Measurements from ENCODE around the gene FRMPD2.
A peak's percentile ranks its signal among the peaks of the same experiment; 100 is the strongest.

FRMPD2 gene

GRCh38 chr10:48248462-48248861 is 26.0 kb downstream of the FRMPD2 start:
- Histone ChIP-seq H4K91ac (ENCODE audit: low read depth, low read length) (no peak overlapping the region), H3K4me3 (ENCODE audit: low read depth, low read length) (no peak overlapping the region), H3K4ac (ENCODE audit: low read depth, low read length) (no peak overlapping the region), H3K9ac (ENCODE audit: low read length) (no peak overlapping the region), H4K12ac (ENCODE audit: low read depth, low read length) (no peak overlapping the region), H2AK5ac (ENCODE audit: low read length) (no peak overlapping the region), H3K18ac (ENCODE audit: low read length) (no peak overlapping the region), H3K27ac (ENCODE audit: low read depth, low read length) (no peak overlapping the region), H2AFZ (ENCODE audit: insufficient read depth, low read length, poor library complexity) (no peak overlapping the region), H4K8ac (ENCODE audit: low read depth, low read length) (no peak overlapping the region), H3K23ac (ENCODE audit: low read length) (no peak overlapping the region), H3K14ac (ENCODE audit: low read length) (no peak overlapping the region), H3K4me2 (ENCODE audit: low read length) (no peak overlapping the region), H3K79me2 (ENCODE audit: control insufficient read depth, insufficient read depth, low read length, poor library complexity) (peaks cover 4% of the 10 kb centered on the region), H3K4me1 (ENCODE audit: control insufficient read depth in 1 of 2, insufficient read depth in 2 of 2, low read length in 2 of 2) (peaks cover 25 to 33% of the 10 kb centered on the region in 2 experiments), H2BK120ac (ENCODE audit: insufficient read depth, low read length, poor library complexity) (no peak overlapping the region), H3K36me3 (ENCODE audit: control insufficient read depth in 1 of 2, insufficient read depth in 2 of 2, low read length in 2 of 2) (no peaks in the 10 kb centered on the region), H3K9me3 (ENCODE audit: insufficient read depth, low read depth, low read length) (peaks cover 2% of the 10 kb centered on the region), H2BK5ac (ENCODE audit: low read depth, low read length, poor library complexity) (no peak overlapping the region), H3K27me3 (ENCODE audit: insufficient read depth, low read length) (no peaks in the 10 kb centered on the region), H2BK12ac (ENCODE audit: low read length) (no peak overlapping the region), H3K79me1 (ENCODE audit: low read length) (peaks cover 19% of the 10 kb centered on the region)
- no peak for DNase-seq
- WGBS (ENCODE audit: extremely low coverage, insufficient coverage, insufficient read length): no CpG with 5 or more reads among the region's 2 CpGs

- Histone ChIP-seq H4K12ac (ENCODE audit: low read depth, low read length) (no peak overlapping the region), H3K4me3 (ENCODE audit: low read depth, low read length) (no peak overlapping the region), H2BK5ac (ENCODE audit: low read depth, low read length, poor library complexity) (no peak overlapping the region), H2AFZ (ENCODE audit: insufficient read depth, low read length, poor library complexity) (no peak overlapping the region), H3K14ac (ENCODE audit: low read length) (no peak overlapping the region), H2BK12ac (ENCODE audit: low read length) (no peak overlapping the region), H3K4me1 (ENCODE audit: control insufficient read depth in 1 of 2, insufficient read depth in 2 of 2, low read length in 2 of 2) (peaks cover 25 to 33% of the 10 kb centered on the region in 2 experiments), H3K4ac (ENCODE audit: low read depth, low read length) (no peak overlapping the region), H3K18ac (ENCODE audit: low read length) (no peak overlapping the region), H3K4me2 (ENCODE audit: low read length) (no peak overlapping the region), H3K27ac (ENCODE audit: low read depth, low read length) (peak overlapping the region; percentile 35), H2AK5ac (ENCODE audit: low read length) (no peak overlapping the region), H3K27me3 (ENCODE audit: insufficient read depth, low read length) (no peaks in the 10 kb centered on the region), H3K23ac (ENCODE audit: low read length) (no peak overlapping the region), H3K36me3 (ENCODE audit: control insufficient read depth in 1 of 2, insufficient read depth in 2 of 2, low read length in 2 of 2) (no peaks in the 10 kb centered on the region), H3K79me2 (ENCODE audit: control insufficient read depth, insufficient read depth, low read length, poor library complexity) (peaks cover 4% of the 10 kb centered on the region), H4K91ac (ENCODE audit: low read depth, low read length) (no peak overlapping the region), H2BK120ac (ENCODE audit: insufficient read depth, low read length, poor library complexity) (no peak overlapping the region), H4K8ac (ENCODE audit: low read depth, low read length) (no peak overlapping the region), H3K9me3 (ENCODE audit: insufficient read depth, low read depth, low read length) (peaks cover 2% of the 10 kb centered on the region), H3K79me1 (ENCODE audit: low read length) (peaks cover 19% of the 10 kb centered on the region), H3K9ac (ENCODE audit: low read length) (no peak overlapping the region)
- WGBS (ENCODE audit: extremely low coverage, insufficient coverage, insufficient read length): no CpG with 5 or more reads among the region's 2 CpGs
- no peak for DNase-seq
Observed at GRCh38 chr10:48247680-48248079, 26.8 kb downstream of the FRMPD2 start.

- no peak overlapping the region for H2AK5ac ChIP-seq (ENCODE audit: low read length)
- no peak for DNase-seq
- H3K4ac ChIP-seq (ENCODE audit: low read depth, low read length): no peak overlapping the region
- H2BK12ac ChIP-seq (ENCODE audit: low read length): no peak overlapping the region
- H3K14ac ChIP-seq (ENCODE audit: low read length): no peak overlapping the region
- no peak overlapping the region for H3K27ac ChIP-seq (ENCODE audit: low read depth, low read length)
- no CpG with 5 or more reads among the region's 1 CpG for WGBS (ENCODE audit: extremely low coverage, insufficient coverage, insufficient read length)
- no peak overlapping the region for H3K4me2 ChIP-seq (ENCODE audit: low read length)
- H3K4me3 ChIP-seq (ENCODE audit: low read depth, low read length): no peak overlapping the region
- H3K9me3 ChIP-seq (ENCODE audit: insufficient read depth, low read depth, low read length): peaks cover 2% of the 10 kb centered on the region
- no peaks in the 10 kb centered on the region for H3K27me3 ChIP-seq (ENCODE audit: insufficient read depth, low read length)
- H3K36me3 ChIP-seq (ENCODE audit: control insufficient read depth in 1 of 2, insufficient read depth in 2 of 2, low read length in 2 of 2): no peaks in the 10 kb centered on the region
- H3K18ac ChIP-seq (ENCODE audit: low read length): no peak overlapping the region
- H3K4me1 ChIP-seq (ENCODE audit: control insufficient read depth in 1 of 2, insufficient read depth in 2 of 2, low read length in 2 of 2): peaks cover 16 to 23% of the 10 kb centered on the region in 2 experiments
- H2AFZ ChIP-seq (ENCODE audit: insufficient read depth, low read length, poor library complexity): no peak overlapping the region
- peaks cover 2% of the 10 kb centered on the region for H3K79me2 ChIP-seq (ENCODE audit: control insufficient read depth, insufficient read depth, low read length, poor library complexity)
- no peak overlapping the region for H2BK5ac ChIP-seq (ENCODE audit: low read depth, low read length, poor library complexity)
- H2BK120ac ChIP-seq (ENCODE audit: insufficient read depth, low read length, poor library complexity): no peak overlapping the region
- no peak overlapping the region for H4K8ac ChIP-seq (ENCODE audit: low read depth, low read length)
- H4K12ac ChIP-seq (ENCODE audit: low read depth, low read length): no peak overlapping the region
- H3K9ac ChIP-seq (ENCODE audit: low read length): no peak overlapping the region
- no peak overlapping the region for H3K23ac ChIP-seq (ENCODE audit: low read length)
- H3K79me1 ChIP-seq (ENCODE audit: low read length): peaks cover 11% of the 10 kb centered on the region
- peak overlapping the region; percentile 1 for H4K91ac ChIP-seq (ENCODE audit: low read depth, low read length)
Observed at GRCh38 chr10:48246501-48246900, 28.0 kb downstream of the FRMPD2 start.

- Histone ChIP-seq H3K18ac (ENCODE audit: low read length) (no peak overlapping the region), H3K79me1 (ENCODE audit: low read length) (peaks cover 9% of the 10 kb centered on the region), H2BK120ac (ENCODE audit: insufficient read depth, low read length, poor library complexity) (no peak overlapping the region), H4K12ac (ENCODE audit: low read depth, low read length) (no peak overlapping the region), H3K9ac (ENCODE audit: low read length) (no peak overlapping the region), H3K4me1 (ENCODE audit: control insufficient read depth in 1 of 2, insufficient read depth in 2 of 2, low read length in 2 of 2) (peaks cover 13 to 17% of the 10 kb centered on the region in 2 experiments), H3K79me2 (ENCODE audit: control insufficient read depth, insufficient read depth, low read length, poor library complexity) (peaks cover under 1% of the 10 kb centered on the region), H2BK12ac (ENCODE audit: low read length) (no peak overlapping the region), H2BK5ac (ENCODE audit: low read depth, low read length, poor library complexity) (no peak overlapping the region), H3K9me3 (ENCODE audit: insufficient read depth, low read depth, low read length) (peaks cover 2% of the 10 kb centered on the region), H3K4me3 (ENCODE audit: low read depth, low read length) (no peak overlapping the region), H3K4me2 (ENCODE audit: low read length) (no peak overlapping the region), H2AK5ac (ENCODE audit: low read length) (no peak overlapping the region), H3K27ac (ENCODE audit: low read depth, low read length) (no peak overlapping the region), H2AFZ (ENCODE audit: insufficient read depth, low read length, poor library complexity) (no peak overlapping the region), H3K36me3 (ENCODE audit: control insufficient read depth in 1 of 2, insufficient read depth in 2 of 2, low read length in 2 of 2) (no peaks in the 10 kb centered on the region), H3K4ac (ENCODE audit: low read depth, low read length) (no peak overlapping the region), H3K23ac (ENCODE audit: low read length) (no peak overlapping the region), H4K8ac (ENCODE audit: low read depth, low read length) (no peak overlapping the region), H3K14ac (ENCODE audit: low read length) (no peak overlapping the region), H4K91ac (ENCODE audit: low read depth, low read length) (peak overlapping the region; percentile 1), H3K27me3 (ENCODE audit: insufficient read depth, low read length) (no peaks in the 10 kb centered on the region)
- no CpG with 5 or more reads among the region's 3 CpGs for WGBS (ENCODE audit: extremely low coverage, insufficient coverage, insufficient read length)
- no peak for DNase-seq
Observed at GRCh38 chr10:48245977-48246376, 28.5 kb downstream of the FRMPD2 start.

All from trophoblast cell (in vitro differentiated cells and primary cell).